ENCODE measurements around the gene ART1.

The ART1 gene

GRCh38 chr11:3665336-3666022 is 20.6 kb downstream of the ART1 start:
- no peak for DNase-seq (ENCODE audit: low read depth in 2 of 2)

GRCh38 chr11:3666023-3666530 is 21.1 kb downstream of the ART1 start:
- no peak for DNase-seq (ENCODE audit: low read depth in 2 of 2)

GRCh38 chr11:3667149-3668035 is 22.5 kb downstream of the ART1 start:
- DNase-seq (ENCODE audit: low read depth in 2 of 2) = no peak

GRCh38 chr11:3669128-3669527 is 24.2 kb downstream of the ART1 start:
- no peak for DNase-seq (ENCODE audit: low read depth in 2 of 2)

GRCh38 chr11:3669742-3670183 is 24.8 kb downstream of the ART1 start:
- DNase-seq (ENCODE audit: low read depth in 2 of 2) = no peak

GRCh38 chr11:3671334-3672254 is 26.7 kb downstream of the ART1 start, which contains the start of gene CHRNA10:
Gene CHRNA10, minus strand, starts transcription at chr11:3671384. Its CDS starts 72 bp downstream, at chr11:3671312.
- no peak for DNase-seq (ENCODE audit: low read depth in 2 of 2)

GRCh38 chr11:3674189-3674588 is 29.3 kb downstream of the ART1 start:
- DNase-seq (ENCODE audit: low read depth in 2 of 2) = no peak

GRCh38 chr11:3675971-3676370 is 31.0 kb downstream of the ART1 start:
- DNase-seq (ENCODE audit: low read depth in 2 of 2) = no peak

GRCh38 chr11:3679077-3679476 is 34.1 kb downstream of the ART1 start:
- no peak for DNase-seq (ENCODE audit: low read depth in 2 of 2)

GRCh38 chr11:3683039-3683438 is 38.1 kb downstream of the ART1 start:
- DNase-seq (ENCODE audit: low read depth in 2 of 2) = no peak

- no peak for DNase-seq (ENCODE audit: low read depth in 2 of 2)
Observed at GRCh38 chr11:3684129-3684818, 39.3 kb downstream of the ART1 start.

GRCh38 chr11:3684819-3685172 is 39.9 kb downstream of the ART1 start:
- no peak for DNase-seq (ENCODE audit: low read depth in 2 of 2)

- no peak for DNase-seq (ENCODE audit: low read depth in 2 of 2)
Observed at GRCh38 chr11:3685923-3686322, 41.0 kb downstream of the ART1 start.

- DNase-seq (ENCODE audit: low read depth in 2 of 2) = no peak
Observed at GRCh38 chr11:3686751-3687150, 41.8 kb downstream of the ART1 start.

- no peak for DNase-seq (ENCODE audit: low read depth in 2 of 2)
Observed at GRCh38 chr11:3700410-3700809, 55.5 kb downstream of the ART1 start.

GRCh38 chr11:3700910-3701309 is 56.0 kb downstream of the ART1 start:
- no peak for DNase-seq (ENCODE audit: low read depth in 2 of 2)

GRCh38 chr11:3703383-3703782 is 58.5 kb downstream of the ART1 start:
- DNase-seq (ENCODE audit: low read depth in 2 of 2) = no peak

- DNase-seq (ENCODE audit: low read depth in 2 of 2) = no peak
Observed at GRCh38 chr11:3707176-3707575, 62.2 kb downstream of the ART1 start.

- DNase-seq (ENCODE audit: low read depth in 2 of 2) = no peak
Observed at GRCh38 chr11:3709977-3710376, 65.0 kb downstream of the ART1 start.

GRCh38 chr11:3710485-3711259 is 65.7 kb downstream of the ART1 start:
- DNase-seq (ENCODE audit: low read depth in 2 of 2) = no peak

All from stimulated activated CD4-positive, alpha-beta T cell treated with anti-CD3 and anti-CD28 coated beads, Interleukin-15, amount 100 ng/mL, for 48 hours (primary cell).